ENCODE data around the gene PBX1. TPM values are rescaled to one million over a fixed set of nuclear protein-coding genes. Genes with fewer than 3 reads are reported as not detected.

Gene PBX1
- polyA plus RNA-seq, 3 donors, result 160 to 170 (median 165) TPM

DNA sequence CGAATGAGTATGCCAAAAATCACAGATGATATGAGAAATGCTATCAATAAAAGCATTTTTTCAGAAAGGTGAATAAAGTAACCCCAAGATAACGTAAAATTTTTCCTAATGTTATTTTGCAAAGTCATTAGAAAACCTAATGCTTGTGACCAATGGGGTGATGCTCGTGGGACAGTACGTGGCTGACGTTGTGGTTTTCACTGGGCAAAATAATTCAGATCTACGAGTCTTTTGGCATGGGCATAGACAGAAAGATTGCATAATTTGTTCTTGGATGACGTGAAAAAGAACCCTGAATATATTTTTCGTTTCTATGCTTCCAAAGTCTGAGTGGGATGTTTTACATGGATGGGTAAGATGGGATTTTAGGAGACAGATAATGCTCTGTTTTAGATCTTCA lies 71.0 kb downstream of the PBX1 start:
- no peak for DNase-seq (ENCODE audit: extremely low read depth in 1 of 11, low read depth in 9 of 11, low spot score in 4 of 11)

DNA sequence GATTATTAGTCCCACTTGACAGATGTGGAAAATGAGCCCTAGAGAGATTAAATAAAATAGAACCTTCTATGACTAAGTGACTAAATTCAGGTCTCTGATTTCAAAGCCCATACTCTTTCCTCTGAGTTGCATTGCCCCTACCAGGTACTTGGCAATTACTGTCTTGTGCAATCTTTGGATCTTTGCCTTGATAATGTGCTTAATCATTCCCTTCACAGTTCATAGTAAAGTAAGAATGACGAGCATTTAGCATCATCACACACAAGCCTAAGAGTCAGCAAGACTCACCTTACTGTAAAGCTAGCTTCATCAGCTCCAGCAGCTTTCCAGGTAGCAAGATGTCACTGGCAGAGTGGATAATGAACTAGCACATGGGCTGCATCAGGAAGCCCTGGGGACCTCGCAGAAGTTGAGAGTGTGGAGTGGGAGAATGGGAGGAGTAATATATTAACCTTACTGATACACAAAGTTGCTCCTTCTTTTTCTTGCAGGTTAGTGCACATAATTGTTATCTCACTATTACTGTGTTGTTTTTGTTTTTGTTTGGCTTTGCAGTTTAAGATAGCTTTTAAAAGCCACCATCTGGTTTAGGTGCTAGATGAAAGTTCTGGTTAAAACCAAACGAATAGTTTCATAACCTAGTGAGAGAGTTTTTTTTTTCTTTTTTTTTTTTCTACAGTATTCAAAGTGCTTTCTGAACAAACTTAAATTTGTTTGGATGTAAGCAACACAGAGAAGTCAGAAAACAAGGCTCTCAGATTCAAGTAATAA lies 71.8 kb downstream of the PBX1 start:
- DNase-seq (ENCODE audit: extremely low read depth in 1 of 11, low read depth in 9 of 11, low spot score in 4 of 11), result no peak

DNA sequence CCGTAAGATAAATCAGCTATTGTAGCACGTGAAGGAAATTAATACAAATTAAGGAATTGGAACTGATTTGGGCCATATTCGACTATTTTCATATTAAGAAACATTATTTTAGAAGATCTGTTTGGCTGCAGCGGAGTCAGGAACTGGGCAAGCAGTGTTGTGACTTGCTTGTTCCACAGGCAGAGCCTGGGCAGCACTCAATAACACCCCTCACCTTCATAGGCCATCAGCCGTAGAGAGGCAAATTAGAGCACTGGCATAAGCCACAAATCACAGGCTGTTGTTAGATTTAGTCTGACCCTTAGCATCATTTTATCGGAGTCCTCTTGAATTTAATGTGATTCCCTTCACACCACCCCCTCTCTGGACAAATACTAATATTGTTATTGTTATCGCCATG lies 72.8 kb downstream of the PBX1 start:
- DNase-seq (ENCODE audit: extremely low read depth in 1 of 11, low read depth in 9 of 11, low spot score in 4 of 11), result no peak

DNA sequence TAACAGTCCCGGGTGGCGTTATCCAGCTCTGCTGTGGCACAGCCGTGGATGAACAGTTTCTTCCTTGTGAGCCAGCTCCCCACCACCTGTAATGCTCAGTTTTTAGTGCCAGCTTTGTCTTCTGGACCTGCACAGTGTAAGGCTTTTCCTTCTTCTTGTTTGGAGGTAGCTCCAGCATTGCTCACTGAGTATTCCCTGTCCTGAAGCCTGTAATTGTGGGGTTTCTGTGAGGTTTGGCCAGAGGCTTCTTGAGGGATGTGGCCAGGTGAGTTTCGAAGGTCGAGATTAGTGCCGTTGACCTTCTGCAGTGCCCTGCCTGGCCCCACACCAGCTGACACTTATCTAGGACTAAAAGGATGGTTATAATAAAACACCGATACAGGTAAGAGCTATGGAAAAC lies 75.0 kb downstream of the PBX1 start:
- DNase-seq (ENCODE audit: extremely low read depth in 1 of 11, low read depth in 9 of 11, low spot score in 4 of 11), result no peak

DNA sequence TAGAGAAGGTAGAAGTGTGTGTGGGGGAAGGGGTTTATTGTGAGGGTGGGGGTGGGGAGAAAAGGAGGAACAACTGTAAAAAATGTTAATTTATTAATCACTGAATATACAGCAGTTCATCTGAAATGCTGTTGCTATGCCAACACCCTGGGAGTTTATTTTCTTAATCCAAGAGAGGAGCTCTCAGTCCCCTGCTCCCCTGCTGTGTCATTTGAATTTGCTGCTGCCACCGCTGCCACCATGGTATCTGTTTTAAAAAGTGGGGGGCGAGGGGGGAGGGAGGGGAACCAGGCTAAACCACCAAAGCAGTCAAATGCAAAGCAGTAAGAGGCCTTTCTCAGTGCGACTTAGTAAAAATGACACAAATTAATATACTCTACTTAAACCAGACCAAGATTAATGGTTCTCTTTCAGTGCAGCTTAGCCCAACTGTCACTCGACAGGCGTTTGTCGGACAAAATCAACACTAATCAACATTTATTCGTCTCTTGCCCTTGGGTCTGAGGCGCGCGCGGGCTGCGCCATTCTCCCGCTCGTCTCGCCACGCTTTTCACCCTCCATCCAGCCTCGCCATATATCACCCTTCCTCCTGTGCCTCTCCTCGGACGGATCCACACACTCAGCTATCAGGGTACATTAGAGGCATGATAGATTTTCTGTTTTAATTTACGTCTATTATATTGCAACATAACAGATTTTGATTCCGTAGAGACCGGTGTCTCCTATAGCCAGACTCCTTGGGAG lies 76.2 kb downstream of the PBX1 start:
- DNase-seq (ENCODE audit: extremely low read depth in 1 of 11, low read depth in 9 of 11, low spot score in 4 of 11), result no peak

DNA sequence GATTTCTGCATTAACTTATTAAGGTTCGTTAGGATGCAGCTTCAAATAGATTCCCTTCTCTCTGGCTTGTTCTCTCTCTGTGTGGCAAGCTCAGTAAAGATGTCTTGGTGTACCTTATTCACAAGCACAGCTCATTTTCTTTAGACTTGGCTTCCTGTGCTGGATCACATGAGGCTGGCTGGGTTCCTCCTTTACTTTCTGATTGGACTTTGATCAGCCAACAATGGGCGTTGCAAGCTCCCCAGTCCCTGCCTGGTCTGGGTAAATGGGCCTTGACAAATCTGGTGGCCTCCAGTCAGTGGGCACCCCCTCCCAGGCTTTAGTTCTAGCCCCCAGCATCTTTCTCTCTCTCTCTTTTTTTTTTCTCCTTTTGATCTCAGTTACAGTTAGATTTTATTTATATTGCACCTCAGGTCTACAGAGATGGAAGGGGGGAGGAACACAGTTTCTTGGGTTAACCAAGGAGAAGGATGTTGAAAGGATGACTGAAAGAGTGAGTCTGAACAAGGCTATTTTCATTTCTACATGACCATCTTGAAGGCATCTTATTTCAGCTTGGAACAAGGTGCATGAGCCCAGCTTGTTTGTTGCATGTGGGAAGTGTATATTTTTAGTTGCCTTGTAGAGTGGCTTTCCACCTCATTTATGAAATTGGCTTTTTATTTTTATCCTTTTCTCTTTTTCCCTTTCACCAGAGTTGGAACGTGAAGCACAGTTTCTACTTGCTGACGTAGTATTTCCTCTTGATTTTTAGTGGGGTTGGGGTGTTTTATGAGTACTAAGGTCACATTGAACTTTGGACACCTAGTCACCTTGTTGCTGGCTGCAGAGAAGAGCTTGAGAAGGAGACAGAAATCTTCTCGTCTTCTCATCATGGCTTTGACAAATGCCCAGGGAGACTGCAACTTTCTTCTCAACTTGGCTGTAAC lies 77.1 kb downstream of the PBX1 start:
- no peak for DNase-seq (ENCODE audit: extremely low read depth in 1 of 11, low read depth in 9 of 11, low spot score in 4 of 11)

DNA sequence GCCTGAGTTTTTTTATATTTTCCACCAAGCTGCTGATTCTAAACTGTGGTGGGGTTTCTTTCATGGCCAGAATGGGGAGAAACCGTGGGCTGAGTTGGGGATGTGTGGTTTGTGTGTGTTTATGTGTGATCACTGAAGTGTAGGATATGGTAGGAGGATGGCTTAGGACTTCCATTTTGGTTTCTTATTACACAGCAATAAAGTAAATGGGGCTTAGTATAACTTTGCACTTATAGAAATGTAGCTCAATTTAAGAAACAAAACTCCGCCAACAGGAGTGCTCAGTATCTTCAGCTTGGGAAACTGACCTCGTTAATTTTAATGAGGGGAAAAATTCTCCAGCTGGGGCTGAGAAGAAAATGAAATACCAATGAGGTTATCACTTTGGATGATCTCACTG lies 77.8 kb downstream of the PBX1 start:
- DNase-seq (ENCODE audit: extremely low read depth in 1 of 11, low read depth in 9 of 11, low spot score in 4 of 11), result no peak

DNA sequence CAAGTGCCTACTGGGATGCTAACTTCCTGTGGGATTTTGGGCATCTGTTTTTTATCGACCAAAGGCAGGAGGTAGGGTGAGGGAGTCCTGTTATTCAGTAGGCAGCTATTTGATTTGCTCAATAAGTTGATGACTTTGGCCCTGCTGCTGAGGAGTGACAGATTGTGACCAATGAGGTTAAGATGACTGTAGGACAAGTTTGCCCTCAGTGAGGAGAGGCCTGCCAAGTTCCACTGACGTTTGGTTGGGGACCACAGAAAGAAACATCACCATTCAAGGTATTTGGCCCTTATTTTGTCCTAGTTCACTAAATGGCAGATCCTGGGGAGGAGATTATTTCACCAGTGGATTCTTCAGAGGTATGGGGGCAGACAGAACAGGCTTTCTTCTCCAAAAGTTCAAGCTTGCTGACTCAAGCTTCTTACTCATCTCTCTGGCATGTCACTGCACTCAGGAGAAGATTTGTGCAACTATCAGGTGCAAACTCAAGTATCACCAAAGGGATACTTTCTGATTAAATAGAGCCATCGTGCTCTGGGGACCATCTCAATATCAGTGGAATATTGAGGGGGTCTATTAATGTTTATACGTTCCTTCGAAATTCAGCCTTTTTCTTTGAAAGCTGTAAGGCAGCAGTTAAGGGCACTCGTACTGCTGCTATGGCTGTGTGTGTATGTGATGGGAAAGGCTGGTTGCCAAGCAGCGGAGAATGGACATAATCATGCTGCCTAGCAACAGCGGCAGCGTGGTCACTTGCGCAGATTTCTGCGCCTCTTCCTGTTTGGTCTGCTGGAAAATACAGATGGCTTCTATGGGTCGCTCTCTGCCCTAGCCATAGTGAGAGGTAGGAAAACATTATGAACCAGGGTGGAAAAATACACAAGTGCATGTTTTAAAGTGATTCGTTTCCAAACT lies 78.7 kb downstream of the PBX1 start:
- DNase-seq (ENCODE audit: extremely low read depth in 1 of 11, low read depth in 9 of 11, low spot score in 4 of 11), result no peak

DNA sequence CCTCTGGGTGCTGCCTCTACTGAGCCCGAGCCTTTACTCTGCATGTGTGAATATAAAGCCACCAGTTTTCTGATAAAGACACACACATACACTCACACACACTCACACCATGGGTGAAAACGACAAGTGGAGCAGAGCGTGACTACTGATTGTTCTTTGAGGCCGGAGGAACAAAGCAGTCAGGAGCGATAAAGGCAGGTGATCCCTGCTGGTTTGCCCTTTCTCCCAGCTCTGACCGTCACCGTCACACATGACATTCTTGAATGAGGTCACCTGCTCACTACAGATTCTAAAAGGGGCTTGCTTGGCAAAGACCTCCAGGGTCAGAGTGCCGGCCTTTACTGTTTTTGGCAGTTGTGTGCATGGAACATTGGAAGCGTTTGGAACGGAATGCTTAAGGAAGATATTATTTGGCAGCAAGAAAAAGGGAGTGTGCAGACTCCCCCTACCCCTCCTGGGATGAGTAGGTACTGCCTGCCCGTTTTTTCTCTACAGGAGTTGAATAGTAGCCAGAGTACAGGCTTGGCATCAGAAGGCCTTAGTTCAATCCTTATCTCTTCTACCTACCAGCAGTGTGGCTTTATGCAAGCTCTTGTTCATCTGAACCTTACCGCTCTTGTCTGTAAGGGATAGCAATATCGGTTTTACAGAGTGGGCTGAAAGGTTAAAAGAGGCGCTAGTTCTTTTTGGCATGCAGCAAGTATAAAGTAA lies 79.7 kb downstream of the PBX1 start:
- DNase-seq (ENCODE audit: extremely low read depth in 1 of 11, low read depth in 9 of 11, low spot score in 4 of 11), result no peak

DNA sequence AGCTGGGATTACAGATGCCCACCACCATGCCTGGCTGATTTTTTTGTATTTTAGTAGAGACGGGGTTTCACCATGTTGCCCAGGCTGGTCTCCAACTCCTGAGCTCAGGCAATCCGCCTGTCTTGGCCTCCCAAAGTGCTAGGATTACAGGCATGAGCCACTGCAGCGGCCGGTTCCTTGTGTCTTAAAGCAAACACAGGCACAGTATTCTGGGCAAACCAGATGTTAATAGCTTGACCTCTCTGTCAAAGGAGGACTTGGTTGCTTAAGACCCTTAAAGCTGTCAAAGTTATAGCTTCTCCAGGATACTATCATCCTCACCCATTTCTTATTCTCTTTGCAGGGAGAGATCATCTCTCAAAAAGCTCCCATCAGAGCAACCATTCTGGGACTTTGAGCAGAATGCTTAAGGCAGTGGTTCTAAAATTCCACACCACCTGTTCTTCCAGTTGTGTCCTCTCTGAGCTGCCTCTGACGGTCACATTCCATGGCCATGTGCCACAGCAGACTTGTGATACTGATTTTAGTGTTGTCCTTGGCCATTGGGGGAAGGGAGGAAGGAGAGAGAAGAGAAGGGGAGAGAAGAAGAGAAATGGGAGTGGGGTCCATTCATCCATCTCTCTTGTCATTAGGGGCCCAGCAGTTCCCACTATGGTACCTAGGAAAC lies 81.8 kb downstream of the PBX1 start:
- no peak for DNase-seq (ENCODE audit: extremely low read depth in 1 of 11, low read depth in 9 of 11, low spot score in 4 of 11)

DNA sequence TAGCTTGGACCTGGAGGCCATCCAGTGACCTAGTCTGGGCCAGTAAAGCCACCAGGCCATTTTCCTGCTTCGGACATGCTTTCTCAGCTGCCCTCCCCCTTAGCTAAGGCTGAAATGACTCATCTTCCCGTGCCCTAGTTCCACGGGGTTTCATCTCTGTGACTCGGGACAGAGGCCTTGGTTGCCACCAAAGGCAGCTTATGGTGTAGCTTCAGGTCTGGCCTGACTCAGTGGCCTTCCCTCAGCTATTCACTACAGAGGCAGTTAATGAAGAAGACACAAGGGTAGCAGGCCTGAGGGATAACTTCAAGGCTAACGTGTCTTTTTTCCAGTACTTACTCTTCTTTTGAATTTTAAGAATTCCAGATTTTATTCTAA lies 82.4 kb downstream of the PBX1 start:
- DNase-seq (ENCODE audit: extremely low read depth in 1 of 11, low read depth in 9 of 11, low spot score in 4 of 11), result no peak

DNA sequence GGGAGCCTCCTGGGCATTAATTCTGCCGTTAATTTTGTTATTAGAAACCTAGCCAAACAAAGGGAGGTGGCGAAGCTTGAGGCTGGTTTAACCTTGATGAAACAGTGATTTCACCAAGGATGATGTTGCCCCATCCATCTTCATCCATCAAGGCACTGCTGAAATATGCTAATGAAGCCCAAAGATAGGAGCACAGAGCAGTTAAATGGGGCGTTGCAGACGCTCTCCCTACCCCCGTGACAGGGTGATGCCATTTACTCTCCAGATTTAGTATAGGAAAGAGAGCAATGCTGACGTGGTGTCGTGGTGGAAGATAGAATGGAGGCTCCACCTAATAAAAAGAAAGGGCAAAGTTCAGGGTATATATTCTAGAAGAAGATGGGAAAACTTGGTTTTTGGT lies 84.0 kb downstream of the PBX1 start:
- DNase-seq (ENCODE audit: extremely low read depth in 1 of 11, low read depth in 9 of 11, low spot score in 4 of 11), result no peak

DNA sequence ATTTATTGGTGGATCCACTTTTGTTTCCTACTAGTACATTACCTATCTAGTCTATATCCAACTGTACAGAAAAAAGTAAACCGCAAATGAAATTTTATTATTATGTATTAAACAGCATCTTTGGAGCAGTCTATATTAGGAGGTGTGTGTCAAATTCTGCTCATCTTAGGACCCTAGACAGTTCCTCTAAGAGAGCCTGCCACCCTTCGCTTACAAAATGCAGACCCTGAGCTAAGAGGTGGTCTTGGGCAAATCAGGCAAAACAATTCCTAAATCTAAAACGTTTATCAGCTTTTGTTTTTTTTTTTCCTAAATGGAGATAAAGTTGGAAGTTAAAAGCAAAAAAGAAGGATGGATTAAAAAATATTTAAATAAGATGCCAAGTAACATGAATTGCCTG lies 85.3 kb downstream of the PBX1 start:
- no peak for DNase-seq (ENCODE audit: extremely low read depth in 1 of 11, low read depth in 9 of 11, low spot score in 4 of 11)

DNA sequence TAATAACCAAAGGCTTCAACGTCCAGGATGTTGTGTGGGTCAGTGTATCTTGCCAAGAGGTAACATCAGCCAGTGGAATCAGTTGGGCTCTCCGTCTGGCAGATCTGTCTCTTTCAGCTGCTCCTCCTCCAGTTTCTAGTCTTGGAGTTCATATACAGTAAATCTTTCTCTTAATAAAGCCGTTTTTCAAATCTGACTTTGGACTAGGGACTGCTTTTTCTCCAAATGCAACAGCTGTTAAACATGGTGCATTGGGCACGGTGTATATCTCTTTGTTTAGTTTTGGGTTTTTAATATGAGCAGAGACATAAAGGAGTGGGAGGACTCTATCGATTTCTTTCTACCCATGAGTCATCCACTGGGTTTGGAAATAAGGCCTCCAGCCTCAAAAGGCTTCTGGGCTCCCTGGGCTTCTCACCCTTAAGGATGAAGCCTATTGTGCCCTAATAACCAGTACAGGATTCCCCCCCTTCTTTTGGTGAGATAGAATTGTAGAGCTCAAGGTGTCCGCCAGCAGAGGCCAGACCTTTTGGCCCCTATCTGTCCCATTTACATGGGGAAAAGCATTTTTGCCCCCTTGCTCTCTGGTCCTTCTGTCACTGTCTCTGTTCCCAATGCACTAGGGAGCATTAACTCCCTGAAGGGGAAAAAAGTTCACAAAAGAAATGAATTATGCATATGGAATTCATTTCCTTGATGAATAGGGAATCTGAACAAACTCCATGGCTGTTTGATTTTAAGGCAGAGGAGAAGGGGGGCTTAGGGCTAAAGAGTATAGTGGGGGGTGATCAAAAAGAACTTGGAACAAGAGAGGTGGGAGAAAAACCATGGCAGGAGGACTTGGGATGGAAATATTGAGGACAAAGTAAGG lies 86.0 kb downstream of the PBX1 start:
- no peak for DNase-seq (ENCODE audit: extremely low read depth in 1 of 11, low read depth in 9 of 11, low spot score in 4 of 11)

DNA sequence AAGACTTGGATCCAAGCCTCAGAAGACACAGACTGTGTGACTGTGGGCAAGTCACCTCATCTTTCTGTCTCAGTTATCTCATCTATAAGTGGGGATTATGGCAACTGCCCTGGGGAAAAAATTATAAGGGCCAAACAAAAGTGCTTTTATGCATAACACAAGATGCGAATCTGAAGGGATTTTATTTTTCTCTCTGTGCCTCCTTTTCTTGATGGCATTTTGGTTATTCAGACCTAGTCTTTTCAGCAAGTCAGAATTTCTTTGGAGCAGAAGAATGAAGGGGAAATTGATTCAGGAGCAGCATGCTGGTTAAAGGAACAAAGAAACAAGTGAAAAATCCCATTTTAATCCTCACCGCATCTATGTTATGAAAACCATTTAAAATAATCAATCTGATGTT lies 86.9 kb downstream of the PBX1 start:
- DNase-seq (ENCODE audit: extremely low read depth in 1 of 11, low read depth in 9 of 11, low spot score in 4 of 11), result no peak

DNA sequence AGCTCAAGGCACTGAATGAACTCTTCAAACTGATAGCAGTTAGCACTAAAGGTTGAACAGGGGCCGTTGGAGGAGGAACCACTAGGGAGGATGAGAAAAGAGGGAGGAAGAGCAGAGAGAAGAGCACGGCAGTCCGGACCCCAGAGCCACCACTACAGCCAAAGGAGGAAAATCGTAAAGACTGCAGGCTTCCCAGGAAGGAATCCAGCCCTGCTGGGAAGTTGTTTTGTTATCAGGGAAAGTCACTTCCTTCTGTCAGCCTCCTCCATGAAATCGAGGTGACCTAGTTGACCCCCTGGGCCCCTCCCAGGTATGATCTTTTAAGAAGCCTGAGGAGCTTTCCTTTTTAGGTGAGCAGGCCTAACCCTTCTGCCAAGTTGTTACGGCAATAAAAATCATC lies 88.2 kb downstream of the PBX1 start:
- no peak for DNase-seq (ENCODE audit: extremely low read depth in 1 of 11, low read depth in 9 of 11, low spot score in 4 of 11)

DNA sequence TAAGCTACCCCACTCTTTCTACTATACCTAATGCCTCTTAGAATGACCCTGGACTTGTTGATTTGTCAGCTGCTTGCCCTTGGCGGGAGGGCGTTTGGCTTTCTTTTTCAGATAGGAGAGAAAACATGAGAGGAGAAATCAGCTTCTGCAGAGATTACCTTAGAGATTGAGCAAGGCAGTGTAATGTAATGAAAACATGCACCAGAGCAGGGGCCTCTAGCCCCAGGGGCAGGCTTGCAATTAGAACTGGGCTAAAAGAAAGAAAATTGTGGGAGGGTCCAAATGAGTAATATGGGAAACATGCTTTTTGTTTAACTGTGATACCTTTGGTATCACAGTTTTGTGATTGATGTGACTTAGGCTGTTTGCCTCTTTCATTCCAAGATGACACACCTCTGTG lies 89.7 kb downstream of the PBX1 start:
- DNase-seq (ENCODE audit: extremely low read depth in 1 of 11, low read depth in 9 of 11, low spot score in 4 of 11), result no peak

All from renal cortex interstitium (tissue), 11 donors.